ENCODE data around the gene RGL3. TPM values are rescaled to one million over a fixed set of nuclear protein-coding genes. Genes with fewer than 3 reads are reported as not detected.

The RGL3 gene
- total and polyA plus RNA-seq, 10 of the 15 experiments (the other 5 are each of a cell fraction or from before 2014, with no cell fraction given) = not detected

DNA sequence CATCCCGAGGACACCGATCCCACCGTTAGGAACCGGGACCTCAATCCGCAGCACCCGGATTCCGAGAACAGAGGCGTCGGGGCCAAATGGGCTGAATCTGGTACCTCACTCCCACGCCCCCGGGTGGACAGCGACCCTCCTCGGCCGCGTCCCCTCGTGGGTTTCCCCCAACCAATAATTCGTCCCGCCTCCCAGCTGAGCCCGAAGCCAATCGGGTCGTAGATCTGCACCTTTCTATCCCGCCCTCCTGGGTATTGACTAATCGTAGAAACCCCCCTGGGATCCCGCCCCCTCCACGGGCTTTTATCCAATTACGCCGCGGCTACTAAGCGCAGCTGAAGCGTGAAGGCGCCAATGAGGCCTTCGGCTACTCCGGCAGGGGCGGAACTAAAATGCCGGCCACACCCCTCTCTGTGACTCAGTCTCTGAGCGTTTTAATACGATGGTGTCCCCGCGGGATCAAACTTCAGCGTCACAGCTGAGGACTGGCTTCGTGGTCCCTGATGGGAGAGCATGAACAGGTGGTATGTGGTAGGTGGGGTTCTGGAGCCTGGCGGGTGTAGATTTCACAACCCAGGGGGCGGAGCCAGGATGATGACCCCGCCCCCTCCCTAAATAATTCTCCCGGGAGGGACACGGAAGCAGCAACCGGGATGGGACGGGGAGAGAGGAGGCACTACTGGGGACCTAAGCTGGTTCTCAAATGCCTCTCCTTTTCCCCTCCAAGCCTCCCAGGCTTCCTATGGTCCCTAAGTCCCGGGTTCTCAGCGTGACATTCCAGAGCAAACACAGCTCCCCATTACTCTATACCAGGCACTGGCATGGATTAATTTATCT lies 72.8 kb downstream of the RGL3 start, which contains the start of the genes CCDC159 and TMEM205 (continued):
- TF ChIP-seq POLR2AphosphoS5 (IDR thresholded peaks at IDR 0.05; ENCODE audit: low read length) = no peak; the same call in 1 of the 2 replicates
- TF ChIP-seq NR2C2 (IDR thresholded peaks at IDR 0.05; ENCODE audit: borderline replicate concordance, control insufficient read depth, insufficient read length, low read depth) = no peak
- TF ChIP-seq, protein P1, sequence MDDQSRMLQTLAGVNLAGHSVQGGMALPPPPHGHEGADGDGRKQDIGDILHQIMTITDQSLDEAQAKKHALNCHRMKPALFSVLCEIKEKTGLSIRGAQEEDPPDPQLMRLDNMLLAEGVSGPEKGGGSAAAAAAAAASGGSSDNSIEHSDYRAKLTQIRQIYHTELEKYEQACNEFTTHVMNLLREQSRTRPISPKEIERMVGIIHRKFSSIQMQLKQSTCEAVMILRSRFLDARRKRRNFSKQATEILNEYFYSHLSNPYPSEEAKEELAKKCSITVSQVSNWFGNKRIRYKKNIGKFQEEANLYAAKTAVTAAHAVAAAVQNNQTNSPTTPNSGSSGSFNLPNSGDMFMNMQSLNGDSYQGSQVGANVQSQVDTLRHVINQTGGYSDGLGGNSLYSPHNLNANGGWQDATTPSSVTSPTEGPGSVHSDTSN (IDR thresholded peaks at IDR 0.05; ENCODE audit: insufficient replicate concordance, low read depth, low read length) = peak; percentile 42
- TF ChIP-seq ZNF384 (IDR thresholded peaks at IDR 0.05; ENCODE audit: borderline replicate concordance, low read depth, low read length) = no peak
- TF ChIP-seq MEF2A (IDR thresholded peaks at IDR 0.05; ENCODE audit: insufficient read depth, low read depth, low read length) = no peak
- no peak for TF ChIP-seq ZNF217 (IDR thresholded peaks at IDR 0.05)
- TF ChIP-seq HDGF (IDR thresholded peaks at IDR 0.05) = no peak
- TF ChIP-seq ATF7 (IDR thresholded peaks at IDR 0.05; ENCODE audit: low read depth) = peak; percentile 56; the same call in 1 of the 2 replicates
- TF ChIP-seq NRF1 (conservative IDR thresholded peaks at IDR 0.05; ENCODE audit: low read depth, low read length) = no peak
- TF ChIP-seq SUZ12 (IDR thresholded peaks at IDR 0.05; ENCODE audit: unreplicated experiment) = no peak
- TF ChIP-seq, protein P2, sequence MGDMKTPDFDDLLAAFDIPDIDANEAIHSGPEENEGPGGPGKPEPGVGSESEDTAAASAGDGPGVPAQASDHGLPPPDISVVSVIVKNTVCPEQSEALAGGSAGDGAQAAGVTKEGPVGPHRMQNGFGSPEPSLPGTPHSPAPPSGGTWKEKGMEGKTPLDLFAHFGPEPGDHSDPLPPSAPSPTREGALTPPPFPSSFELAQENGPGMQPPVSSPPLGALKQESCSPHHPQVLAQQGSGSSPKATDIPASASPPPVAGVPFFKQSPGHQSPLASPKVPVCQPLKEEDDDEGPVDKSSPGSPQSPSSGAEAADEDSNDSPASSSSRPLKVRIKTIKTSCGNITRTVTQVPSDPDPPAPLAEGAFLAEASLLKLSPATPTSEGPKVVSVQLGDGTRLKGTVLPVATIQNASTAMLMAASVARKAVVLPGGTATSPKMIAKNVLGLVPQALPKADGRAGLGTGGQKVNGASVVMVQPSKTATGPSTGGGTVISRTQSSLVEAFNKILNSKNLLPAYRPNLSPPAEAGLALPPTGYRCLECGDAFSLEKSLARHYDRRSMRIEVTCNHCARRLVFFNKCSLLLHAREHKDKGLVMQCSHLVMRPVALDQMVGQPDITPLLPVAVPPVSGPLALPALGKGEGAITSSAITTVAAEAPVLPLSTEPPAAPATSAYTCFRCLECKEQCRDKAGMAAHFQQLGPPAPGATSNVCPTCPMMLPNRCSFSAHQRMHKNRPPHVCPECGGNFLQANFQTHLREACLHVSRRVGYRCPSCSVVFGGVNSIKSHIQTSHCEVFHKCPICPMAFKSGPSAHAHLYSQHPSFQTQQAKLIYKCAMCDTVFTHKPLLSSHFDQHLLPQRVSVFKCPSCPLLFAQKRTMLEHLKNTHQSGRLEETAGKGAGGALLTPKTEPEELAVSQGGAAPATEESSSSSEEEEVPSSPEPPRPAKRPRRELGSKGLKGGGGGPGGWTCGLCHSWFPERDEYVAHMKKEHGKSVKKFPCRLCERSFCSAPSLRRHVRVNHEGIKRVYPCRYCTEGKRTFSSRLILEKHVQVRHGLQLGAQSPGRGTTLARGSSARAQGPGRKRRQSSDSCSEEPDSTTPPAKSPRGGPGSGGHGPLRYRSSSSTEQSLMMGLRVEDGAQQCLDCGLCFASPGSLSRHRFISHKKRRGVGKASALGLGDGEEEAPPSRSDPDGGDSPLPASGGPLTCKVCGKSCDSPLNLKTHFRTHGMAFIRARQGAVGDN (IDR thresholded peaks at IDR 0.05) = peak; percentile 26; the same call in 1 of the 2 replicates
- TF ChIP-seq, protein P3, sequence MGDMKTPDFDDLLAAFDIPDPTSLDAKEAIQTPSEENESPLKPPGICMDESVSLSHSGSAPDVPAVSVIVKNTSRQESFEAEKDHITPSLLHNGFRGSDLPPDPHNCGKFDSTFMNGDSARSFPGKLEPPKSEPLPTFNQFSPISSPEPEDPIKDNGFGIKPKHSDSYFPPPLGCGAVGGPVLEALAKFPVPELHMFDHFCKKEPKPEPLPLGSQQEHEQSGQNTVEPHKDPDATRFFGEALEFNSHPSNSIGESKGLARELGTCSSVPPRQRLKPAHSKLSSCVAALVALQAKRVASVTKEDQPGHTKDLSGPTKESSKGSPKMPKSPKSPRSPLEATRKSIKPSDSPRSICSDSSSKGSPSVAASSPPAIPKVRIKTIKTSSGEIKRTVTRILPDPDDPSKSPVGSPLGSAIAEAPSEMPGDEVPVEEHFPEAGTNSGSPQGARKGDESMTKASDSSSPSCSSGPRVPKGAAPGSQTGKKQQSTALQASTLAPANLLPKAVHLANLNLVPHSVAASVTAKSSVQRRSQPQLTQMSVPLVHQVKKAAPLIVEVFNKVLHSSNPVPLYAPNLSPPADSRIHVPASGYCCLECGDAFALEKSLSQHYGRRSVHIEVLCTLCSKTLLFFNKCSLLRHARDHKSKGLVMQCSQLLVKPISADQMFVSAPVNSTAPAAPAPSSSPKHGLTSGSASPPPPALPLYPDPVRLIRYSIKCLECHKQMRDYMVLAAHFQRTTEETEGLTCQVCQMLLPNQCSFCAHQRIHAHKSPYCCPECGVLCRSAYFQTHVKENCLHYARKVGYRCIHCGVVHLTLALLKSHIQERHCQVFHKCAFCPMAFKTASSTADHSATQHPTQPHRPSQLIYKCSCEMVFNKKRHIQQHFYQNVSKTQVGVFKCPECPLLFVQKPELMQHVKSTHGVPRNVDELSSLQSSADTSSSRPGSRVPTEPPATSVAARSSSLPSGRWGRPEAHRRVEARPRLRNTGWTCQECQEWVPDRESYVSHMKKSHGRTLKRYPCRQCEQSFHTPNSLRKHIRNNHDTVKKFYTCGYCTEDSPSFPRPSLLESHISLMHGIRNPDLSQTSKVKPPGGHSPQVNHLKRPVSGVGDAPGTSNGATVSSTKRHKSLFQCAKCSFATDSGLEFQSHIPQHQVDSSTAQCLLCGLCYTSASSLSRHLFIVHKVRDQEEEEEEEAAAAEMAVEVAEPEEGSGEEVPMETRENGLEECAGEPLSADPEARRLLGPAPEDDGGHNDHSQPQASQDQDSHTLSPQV (IDR thresholded peaks at IDR 0.05) = no peak
- no peak for TF ChIP-seq TBL1XR1 (IDR thresholded peaks at IDR 0.05; ENCODE audit: low read depth, low read length)
- TF ChIP-seq RAD21 (IDR thresholded peaks at IDR 0.05; ENCODE audit: insufficient read depth, low read depth, low read length) = no peak
- TF ChIP-seq, protein P4, sequence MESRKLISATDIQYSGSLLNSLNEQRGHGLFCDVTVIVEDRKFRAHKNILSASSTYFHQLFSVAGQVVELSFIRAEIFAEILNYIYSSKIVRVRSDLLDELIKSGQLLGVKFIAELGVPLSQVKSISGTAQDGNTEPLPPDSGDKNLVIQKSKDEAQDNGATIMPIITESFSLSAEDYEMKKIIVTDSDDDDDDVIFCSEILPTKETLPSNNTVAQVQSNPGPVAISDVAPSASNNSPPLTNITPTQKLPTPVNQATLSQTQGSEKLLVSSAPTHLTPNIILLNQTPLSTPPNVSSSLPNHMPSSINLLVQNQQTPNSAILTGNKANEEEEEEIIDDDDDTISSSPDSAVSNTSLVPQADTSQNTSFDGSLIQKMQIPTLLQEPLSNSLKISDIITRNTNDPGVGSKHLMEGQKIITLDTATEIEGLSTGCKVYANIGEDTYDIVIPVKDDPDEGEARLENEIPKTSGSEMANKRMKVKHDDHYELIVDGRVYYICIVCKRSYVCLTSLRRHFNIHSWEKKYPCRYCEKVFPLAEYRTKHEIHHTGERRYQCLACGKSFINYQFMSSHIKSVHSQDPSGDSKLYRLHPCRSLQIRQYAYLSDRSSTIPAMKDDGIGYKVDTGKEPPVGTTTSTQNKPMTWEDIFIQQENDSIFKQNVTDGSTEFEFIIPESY (IDR thresholded peaks at IDR 0.05) = no peak
- no peak for TF ChIP-seq SUPT20H (IDR thresholded peaks at IDR 0.05; ENCODE audit: borderline replicate concordance, control insufficient read depth, low read depth, low read length)
- peak; percentile 54 for TF ChIP-seq RFX5 (IDR thresholded peaks at IDR 0.05; ENCODE audit: low read depth, low read length)

All from GM12878 (cell line).